Neural progenitor cell (in vitro differentiated cells): ENCODE measurements around the gene TBP. TPM values are rescaled to one million over a fixed set of nuclear protein-coding genes. Genes with fewer than 3 reads are reported as not detected.

Experiments
- DNase-seq: peaks from one replicate; pipeline ENCODE4 v3.0.0-alpha.2; 2016; ENCODE audit warnings: low spot score
- H2AFZ ChIP-seq: fragments of 200-600 bp; sonication (generic); replicated peaks from 2 replicates; pipeline ENCODE4 v1.6.1; 2016; ENCODE audit warnings: antibody characterized with exemption
- H3F3A ChIP-seq: fragments of 200-600 bp; sonication (generic); 2 replicates; pipeline ENCODE4 v1.6.1; 2016; ENCODE audit warnings: antibody characterized with exemption, low read depth
- H3K27ac ChIP-seq: fragments of 200-600 bp; sonication (generic); 2 replicates; pipeline ENCODE4 v1.5.1; 2016; ENCODE audit warnings: mild to moderate bottlenecking
- H3K27me3 ChIP-seq: fragments of 200-600 bp; sonication (generic); 2 replicates; pipeline ENCODE4 v1.6.1; 2016; ENCODE audit warnings: mild to moderate bottlenecking, moderate library complexity
- H3K36me3 ChIP-seq: fragments of 200-600 bp; sonication (generic); 2 replicates; pipeline ENCODE4 v1.5.1; 2016
- H3K4me1 ChIP-seq: fragments of 200-600 bp; sonication (generic); 2 replicates; pipeline ENCODE4 v1.6.1; 2016; ENCODE audit warnings: mixed run types
- H3K4me2 ChIP-seq: fragments of 200-600 bp; sonication (generic); 2 replicates; pipeline ENCODE4 v1.6.1; 2016
- H3K4me3 ChIP-seq: fragments of 200-600 bp; sonication (generic); 2 replicates; pipeline ENCODE4 v1.5.1; 2016
- H3K79me2 ChIP-seq: fragments of 200-600 bp; sonication (generic); 2 replicates; pipeline ENCODE4 v1.6.1; 2016; ENCODE audit warnings: low read depth
- H3K9ac ChIP-seq: fragments of 200-600 bp; sonication (generic); 2 replicates; pipeline ENCODE4 v1.6.1; 2016
- H3K9me3 ChIP-seq: fragments of 200-600 bp; sonication (generic); 2 replicates; pipeline ENCODE4 v1.5.1; 2016; ENCODE audit warnings: low read depth
- H4K20me1 ChIP-seq: fragments of 200-600 bp; sonication (generic); 2 replicates; pipeline ENCODE4 v1.6.1; 2016; ENCODE audit warnings: low read depth
- H3K27ac Mint-ChIP-seq: 3 replicates; pipeline ENCODE4 v1.8.0; 2021; ENCODE audit warnings: mixed read lengths
- H3K27me3 Mint-ChIP-seq: 2 replicates; pipeline ENCODE4 v1.8.0; 2022; ENCODE audit warnings: low read depth, mild to moderate bottlenecking, inconsistent platforms, moderate library complexity, mixed read lengths; ENCODE audit not compliant: insufficient read depth
- H3K36me3 Mint-ChIP-seq: 3 replicates; pipeline ENCODE4 v1.8.0; 2021; ENCODE audit warnings: mixed read lengths
- H3K4me1 Mint-ChIP-seq: 3 replicates; pipeline ENCODE4 v1.8.0; 2021; ENCODE audit warnings: mixed read lengths
- H3K4me3 Mint-ChIP-seq: 3 replicates; pipeline ENCODE4 v1.8.0; 2021; ENCODE audit warnings: mild to moderate bottlenecking, moderate library complexity, mixed read lengths
- H3K9me3 Mint-ChIP-seq: 3 replicates; pipeline ENCODE4 v1.8.0; 2020; ENCODE audit warnings: mixed read lengths
- EZH2 ChIP-seq: fragments of 200-600 bp; sonication (generic); IDR thresholded peaks from 2 replicates; pipeline ENCODE4 v1.6.1; 2017; ENCODE audit warnings: antibody characterized with exemption, mild to moderate bottlenecking, moderate library complexity
- EZH2phosphoT487 ChIP-seq: fragments of 200-600 bp; sonication (generic); IDR thresholded peaks from 2 replicates; pipeline ENCODE4 v1.6.1; 2017; ENCODE audit warnings: antibody characterized with exemption
- total RNA-seq: library from RNA; depleted of rRNA; stranded (reverse); fragments of >200 nt; gene quantifications from 2 replicates; pipeline ENCODE4 v1.2.3, GENCODE V29; 2015; ENCODE audit warnings: low replicate concordance
- TF ChIP-seq, protein P1 (sequence below): fragments of 200-600 bp; sonication (generic); IDR thresholded peaks from 2 replicates; pipeline ENCODE4 v1.5.1; 2017; ENCODE audit warnings: antibody characterized with exemption, mild to moderate bottlenecking

Gene TBP
- total RNA-seq, 1 donor from 2014 or later = 23.0 TPM

DNA sequence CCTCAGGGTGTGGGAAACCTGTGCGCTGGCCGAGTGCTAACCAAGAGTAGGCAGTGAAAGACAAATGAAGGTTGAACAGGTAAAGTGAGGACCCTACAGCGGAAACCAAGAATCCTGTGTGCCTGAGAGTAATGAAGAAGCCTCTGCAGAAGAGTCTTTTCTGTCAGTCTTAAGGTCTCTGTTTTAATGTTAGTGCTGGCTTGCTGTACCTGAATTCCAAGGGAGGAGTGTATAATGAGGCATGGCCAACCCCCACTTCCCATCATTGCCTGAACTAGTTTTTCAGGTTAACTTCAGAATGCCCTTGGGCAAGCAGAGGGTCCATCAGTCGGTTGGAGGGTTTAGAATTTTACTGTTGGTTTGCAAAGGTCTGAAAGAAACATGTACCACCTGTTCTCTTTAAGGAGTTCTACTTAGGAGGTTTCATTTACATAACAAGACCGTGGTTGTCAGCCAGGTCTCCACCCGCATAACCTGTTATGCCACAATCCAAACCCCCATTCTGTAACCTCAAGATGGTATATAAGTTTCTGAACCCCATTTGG, 30.9 kb downstream of the TBP start:
- Histone ChIP-seq H3K9me3 (no peaks in the 10 kb centered on the region), H3K36me3 (peaks cover 7% of the 10 kb centered on the region), H3K4me1 (peaks cover 3% of the 10 kb centered on the region), H4K20me1 (peaks cover 3% of the 10 kb centered on the region), H3F3A (no peaks in the 10 kb centered on the region), H3K4me3 (peak overlapping the region; percentile 91), H3K79me2 (peaks cover 26% of the 10 kb centered on the region), H3K4me2 (peak overlapping the region; percentile 94), H3K9ac (peak overlapping the region; percentile 61), H3K27ac (no peak overlapping the region), H3K27me3 (no peaks in the 10 kb centered on the region), H2AFZ (peak overlapping the region; percentile 99)
- H3K9me3 Mint-ChIP-seq = peaks cover 4% of the 10 kb centered on the region
- DNase-seq = no peak
- peak overlapping the region; percentile 99 for H3K4me3 Mint-ChIP-seq
- H3K4me1 Mint-ChIP-seq = peaks cover 19% of the 10 kb centered on the region
- TF ChIP-seq EZH2 (no peak), EZH2phosphoT487 (no peak)
- TF ChIP-seq, protein P1, sequence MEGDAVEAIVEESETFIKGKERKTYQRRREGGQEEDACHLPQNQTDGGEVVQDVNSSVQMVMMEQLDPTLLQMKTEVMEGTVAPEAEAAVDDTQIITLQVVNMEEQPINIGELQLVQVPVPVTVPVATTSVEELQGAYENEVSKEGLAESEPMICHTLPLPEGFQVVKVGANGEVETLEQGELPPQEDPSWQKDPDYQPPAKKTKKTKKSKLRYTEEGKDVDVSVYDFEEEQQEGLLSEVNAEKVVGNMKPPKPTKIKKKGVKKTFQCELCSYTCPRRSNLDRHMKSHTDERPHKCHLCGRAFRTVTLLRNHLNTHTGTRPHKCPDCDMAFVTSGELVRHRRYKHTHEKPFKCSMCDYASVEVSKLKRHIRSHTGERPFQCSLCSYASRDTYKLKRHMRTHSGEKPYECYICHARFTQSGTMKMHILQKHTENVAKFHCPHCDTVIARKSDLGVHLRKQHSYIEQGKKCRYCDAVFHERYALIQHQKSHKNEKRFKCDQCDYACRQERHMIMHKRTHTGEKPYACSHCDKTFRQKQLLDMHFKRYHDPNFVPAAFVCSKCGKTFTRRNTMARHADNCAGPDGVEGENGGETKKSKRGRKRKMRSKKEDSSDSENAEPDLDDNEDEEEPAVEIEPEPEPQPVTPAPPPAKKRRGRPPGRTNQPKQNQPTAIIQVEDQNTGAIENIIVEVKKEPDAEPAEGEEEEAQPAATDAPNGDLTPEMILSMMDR = no peak
- peaks cover 11% of the 10 kb centered on the region for H3K27me3 Mint-ChIP-seq
- peaks cover 5% of the 10 kb centered on the region for H3K36me3 Mint-ChIP-seq
- H3K27ac Mint-ChIP-seq = peak overlapping the region; percentile 87

DNA sequence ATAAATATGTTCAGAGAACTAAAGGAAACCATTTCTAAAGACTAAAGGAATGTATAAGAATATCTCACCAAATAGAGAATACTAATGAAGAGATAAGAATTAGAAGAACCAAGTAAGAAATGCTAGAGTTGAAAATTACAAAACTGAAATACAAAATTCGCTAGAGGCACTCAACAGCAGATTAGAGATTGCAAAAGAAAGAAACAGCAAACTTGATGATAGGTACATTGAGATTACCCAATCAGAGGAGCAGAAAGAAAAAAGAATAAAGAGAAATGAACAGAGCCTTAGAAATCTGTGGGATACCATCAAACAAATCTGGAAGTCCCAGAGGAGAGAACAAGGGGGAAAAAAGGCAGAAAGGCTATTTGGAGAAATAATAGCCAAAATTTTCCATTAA, 36.6 kb downstream of the TBP start:
- Histone ChIP-seq H3K27me3 (no peaks in the 10 kb centered on the region), H2AFZ (no peak overlapping the region), H3K4me1 (no peaks in the 10 kb centered on the region), H3K79me2 (no peaks in the 10 kb centered on the region), H3K9me3 (peaks cover 4% of the 10 kb centered on the region), H3F3A (no peaks in the 10 kb centered on the region), H3K9ac (no peak overlapping the region), H3K27ac (no peak overlapping the region), H3K4me3 (no peak overlapping the region), H4K20me1 (no peaks in the 10 kb centered on the region), H3K36me3 (no peaks in the 10 kb centered on the region), H3K4me2 (no peak overlapping the region)
- Mint-ChIP-seq H3K27me3 (peaks cover 8% of the 10 kb centered on the region), H3K4me1 (no peaks in the 10 kb centered on the region), H3K9me3 (peaks cover 15% of the 10 kb centered on the region), H3K36me3 (no peaks in the 10 kb centered on the region), H3K27ac (no peak overlapping the region), H3K4me3 (no peak overlapping the region)
- TF ChIP-seq EZH2phosphoT487 = no peak
- TF ChIP-seq EZH2 = no peak
- TF ChIP-seq, protein P1 = no peak
- no peak for DNase-seq

DNA sequence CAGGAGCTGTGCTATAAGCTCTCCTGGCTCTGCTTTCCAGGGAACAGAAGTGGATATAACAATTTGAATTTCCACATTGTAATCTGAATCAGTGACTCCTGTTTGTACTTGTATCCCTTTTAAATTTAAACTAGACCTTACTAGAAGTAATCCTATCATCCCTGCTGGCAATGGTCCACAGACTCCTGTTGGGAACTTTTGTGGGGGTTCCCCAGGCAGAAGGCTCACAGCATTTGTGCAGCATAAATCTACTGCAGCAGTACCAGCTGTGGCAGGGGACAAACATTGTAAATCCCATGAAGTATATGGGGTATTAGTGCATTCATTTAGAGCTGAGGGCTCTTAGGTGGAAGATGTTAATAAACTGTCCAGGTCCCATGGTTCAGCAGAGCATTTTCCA, 42.3 kb downstream of the TBP start:
- Histone ChIP-seq H3K4me3 (no peak overlapping the region), H3K9ac (no peak overlapping the region), H3K4me2 (no peak overlapping the region), H3F3A (no peaks in the 10 kb centered on the region), H4K20me1 (no peaks in the 10 kb centered on the region), H3K27ac (no peak overlapping the region), H3K79me2 (no peaks in the 10 kb centered on the region), H3K4me1 (no peaks in the 10 kb centered on the region), H3K9me3 (no peaks in the 10 kb centered on the region), H3K27me3 (no peaks in the 10 kb centered on the region), H3K36me3 (no peaks in the 10 kb centered on the region), H2AFZ (no peak overlapping the region)
- no peak overlapping the region for H3K27ac Mint-ChIP-seq
- no peaks in the 10 kb centered on the region for H3K4me1 Mint-ChIP-seq
- H3K36me3 Mint-ChIP-seq = no peaks in the 10 kb centered on the region
- H3K9me3 Mint-ChIP-seq = peaks cover 3% of the 10 kb centered on the region
- peaks cover 10% of the 10 kb centered on the region for H3K27me3 Mint-ChIP-seq
- no peak overlapping the region for H3K4me3 Mint-ChIP-seq
- DNase-seq = no peak
- TF ChIP-seq, protein P1 = no peak
- no peak for TF ChIP-seq EZH2phosphoT487
- TF ChIP-seq EZH2 = no peak
